OCI-LY3 (cell line): ENCODE results near the gene CLK2.

Experiments used
- H2AFZ ChIP-seq: fragments of 200-600, 300-600 bp; shearing (Covaris generic); 2 replicates; pipeline ENCODE4 v1.6.0; 2014; ENCODE audit warnings: antibody characterized with exemption, low read depth, low read length
- H3K27ac ChIP-seq: fragments of 200-600, 300-600 bp; sonication (generic); 2 replicates; pipeline ENCODE4 v1.5.1; 2014; ENCODE audit warnings: mild to moderate bottlenecking, low read length, moderate library complexity, mixed read lengths
- H3K27me3 ChIP-seq: fragments of 200-600, 300-600 bp; sonication (generic); 2 replicates; pipeline ENCODE4 v1.6.1; 2014; ENCODE audit warnings: low read depth, low read length, mixed read lengths
- H3K36me3 ChIP-seq: fragments of 200-600, 300-600 bp; sonication (generic); replicated peaks from 2 replicates; pipeline ENCODE3; 2014; ENCODE audit warnings: low read depth, low read length, mixed read lengths
- H3K4me1 ChIP-seq: fragments of 300-600, 200-600 bp; sonication (generic); 2 replicates; pipeline ENCODE4 v1.6.1; 2014; ENCODE audit warnings: low read length, mixed read lengths
- H3K4me2 ChIP-seq: fragments of 200-600, 300-600 bp; sonication (generic); 2 replicates; pipeline ENCODE4 v1.6.1; 2014; ENCODE audit warnings: low read length, mixed read lengths
- H3K4me3 ChIP-seq: fragments of 300-600, 200-600 bp; sonication (generic); 2 replicates; pipeline ENCODE4 v1.5.1; 2014; ENCODE audit warnings: antibody characterized with exemption, mild to moderate bottlenecking, low read length, moderate library complexity
- H3K79me2 ChIP-seq: fragments of 300-600, 200-600 bp; shearing (Covaris generic); 2 replicates; pipeline ENCODE4 v1.6.1; 2014; ENCODE audit warnings: mild to moderate bottlenecking, low read length, mixed read lengths
- H3K9ac ChIP-seq: fragments of 300-600, 200-600 bp; shearing (Covaris generic); 2 replicates; pipeline ENCODE4 v1.6.0; 2014; ENCODE audit warnings: mild to moderate bottlenecking, low read length, moderate library complexity
- H3K9me3 ChIP-seq: fragments of 200-600, 300-600 bp; shearing (Covaris generic); 2 replicates; pipeline ENCODE4 v1.6.1; 2014; ENCODE audit warnings: low read length, mixed read lengths; ENCODE audit not compliant: insufficient read depth
- H4K20me1 ChIP-seq: fragments of 200-600, 300-600 bp; sonication (generic); 2 replicates; pipeline ENCODE4 v1.6.1; 2016; ENCODE audit warnings: low read length, mixed read lengths; ENCODE audit not compliant: insufficient read depth
- EZH2phosphoT487 ChIP-seq: fragments of 200-600 bp; shearing (Covaris generic); IDR thresholded peaks from 2 replicates; pipeline ENCODE4 v1.6.1; 2018; ENCODE audit warnings: antibody characterized with exemption, mixed run types, low read depth
- TF ChIP-seq, protein P1 (sequence below): fragments of 200-600, 300-600 bp; sonication (generic); IDR thresholded peaks from 2 replicates; pipeline ENCODE4 v1.5.1; 2014; ENCODE audit warnings: antibody characterized with exemption, low read length, low read depth

CLK2 gene

DNA sequence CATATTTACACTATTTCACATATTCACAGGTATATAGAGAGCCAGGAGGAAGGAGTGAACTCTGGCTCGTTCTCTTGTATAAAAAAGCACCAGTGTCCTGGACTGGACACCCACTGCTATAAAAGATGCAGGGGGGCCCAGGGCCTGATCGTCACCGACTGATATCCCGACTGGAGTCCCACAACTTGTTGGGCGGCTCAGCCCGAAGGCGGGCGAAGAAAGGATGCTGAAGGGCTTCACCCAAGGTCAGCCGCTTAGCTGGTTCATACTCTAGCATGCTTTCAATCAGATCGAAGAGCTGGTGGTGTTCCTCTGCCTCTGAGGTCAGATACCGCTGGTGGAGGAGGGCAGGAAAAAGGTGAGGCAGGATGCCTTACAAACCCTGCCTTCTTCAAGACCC, 10.2 kb downstream of the CLK2 start:
- Histone ChIP-seq H3K36me3 (peaks cover 55% of the 10 kb centered on the region), H3K27ac (peak overlapping the region; percentile 53; the same call in 1 of the 2 replicates), H3K4me2 (no peak overlapping the region), H3K27me3 (no peaks in the 10 kb centered on the region), H3K4me1 (peaks cover 14% of the 10 kb centered on the region), H3K4me3 (no peak overlapping the region), H3K9ac (no peak overlapping the region), H3K79me2 (peaks cover 20% of the 10 kb centered on the region), H3K9me3 (no peaks in the 10 kb centered on the region), H4K20me1 (no peaks in the 10 kb centered on the region), H2AFZ (no peak overlapping the region)
- no peak for TF ChIP-seq EZH2phosphoT487
- TF ChIP-seq, protein P1, sequence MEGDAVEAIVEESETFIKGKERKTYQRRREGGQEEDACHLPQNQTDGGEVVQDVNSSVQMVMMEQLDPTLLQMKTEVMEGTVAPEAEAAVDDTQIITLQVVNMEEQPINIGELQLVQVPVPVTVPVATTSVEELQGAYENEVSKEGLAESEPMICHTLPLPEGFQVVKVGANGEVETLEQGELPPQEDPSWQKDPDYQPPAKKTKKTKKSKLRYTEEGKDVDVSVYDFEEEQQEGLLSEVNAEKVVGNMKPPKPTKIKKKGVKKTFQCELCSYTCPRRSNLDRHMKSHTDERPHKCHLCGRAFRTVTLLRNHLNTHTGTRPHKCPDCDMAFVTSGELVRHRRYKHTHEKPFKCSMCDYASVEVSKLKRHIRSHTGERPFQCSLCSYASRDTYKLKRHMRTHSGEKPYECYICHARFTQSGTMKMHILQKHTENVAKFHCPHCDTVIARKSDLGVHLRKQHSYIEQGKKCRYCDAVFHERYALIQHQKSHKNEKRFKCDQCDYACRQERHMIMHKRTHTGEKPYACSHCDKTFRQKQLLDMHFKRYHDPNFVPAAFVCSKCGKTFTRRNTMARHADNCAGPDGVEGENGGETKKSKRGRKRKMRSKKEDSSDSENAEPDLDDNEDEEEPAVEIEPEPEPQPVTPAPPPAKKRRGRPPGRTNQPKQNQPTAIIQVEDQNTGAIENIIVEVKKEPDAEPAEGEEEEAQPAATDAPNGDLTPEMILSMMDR: no peak

DNA sequence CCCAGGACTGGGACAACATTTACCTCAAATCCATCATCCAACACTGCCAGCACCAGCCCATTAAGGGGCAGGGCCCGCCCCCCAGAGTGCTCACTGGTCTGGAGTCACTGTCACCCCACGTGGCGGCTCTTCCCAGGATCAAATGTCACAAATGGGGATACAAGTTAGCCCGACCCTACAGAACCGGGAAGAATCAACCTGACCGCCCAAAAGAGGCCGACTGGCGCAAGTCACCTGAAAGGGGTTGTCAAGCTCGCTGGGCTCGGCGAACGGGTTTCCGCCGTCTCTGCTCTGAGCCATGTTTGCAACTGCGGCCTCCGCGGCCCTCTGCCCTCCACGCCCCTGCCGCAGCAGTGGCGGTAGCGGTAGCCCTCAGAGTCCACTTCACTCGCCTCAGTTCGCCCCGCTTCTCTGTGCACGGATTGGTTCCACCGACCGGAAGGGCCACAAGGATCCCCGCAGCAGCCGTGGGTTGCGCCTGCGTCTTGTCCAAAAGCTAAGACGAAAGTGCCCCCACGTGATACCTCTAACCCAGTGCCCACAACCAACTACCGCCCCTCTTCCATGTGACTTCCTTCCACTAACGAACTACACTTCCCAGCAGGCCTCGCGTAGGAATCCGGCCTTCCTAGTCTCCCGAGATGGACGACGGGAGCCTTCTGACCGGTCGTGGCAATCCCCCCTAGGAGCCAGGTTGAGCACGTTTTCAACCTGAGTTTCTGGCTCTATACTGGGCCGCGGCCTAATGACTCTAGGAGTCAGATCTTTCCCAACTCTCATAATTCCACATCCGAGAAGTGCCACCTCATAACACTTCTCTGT, 11.2 kb downstream of the CLK2 start, which contains the start of gene SCAMP3:
Gene SCAMP3 (minus strand): TSS at position 509 of the 822 bp plus-strand sequence. CDS start 209 bp downstream, at position 300.
- H3K4me1 ChIP-seq: peaks cover 14% of the 10 kb centered on the region
- H3K9ac ChIP-seq: peak within 1 kb of the TSS; percentile 89
- peak within 1 kb of the TSS; percentile 94 for H3K4me2 ChIP-seq
- peak within 1 kb of the TSS; percentile 30; the same call in 1 of the 2 replicates for H2AFZ ChIP-seq
- H3K9me3 ChIP-seq: no peaks in the 10 kb centered on the region
- no peaks in the 10 kb centered on the region for H3K27me3 ChIP-seq
- peak within 1 kb of the TSS; percentile 85 for H3K4me3 ChIP-seq
- peaks cover 20% of the 10 kb centered on the region for H3K79me2 ChIP-seq
- H3K27ac ChIP-seq: peak within 1 kb of the TSS; percentile 62
- H4K20me1 ChIP-seq: no peaks in the 10 kb centered on the region
- no peak for TF ChIP-seq EZH2phosphoT487
- TF ChIP-seq, protein P1: no peak
- peaks cover 52% of the 10 kb centered on the region for H3K36me3 ChIP-seq

DNA sequence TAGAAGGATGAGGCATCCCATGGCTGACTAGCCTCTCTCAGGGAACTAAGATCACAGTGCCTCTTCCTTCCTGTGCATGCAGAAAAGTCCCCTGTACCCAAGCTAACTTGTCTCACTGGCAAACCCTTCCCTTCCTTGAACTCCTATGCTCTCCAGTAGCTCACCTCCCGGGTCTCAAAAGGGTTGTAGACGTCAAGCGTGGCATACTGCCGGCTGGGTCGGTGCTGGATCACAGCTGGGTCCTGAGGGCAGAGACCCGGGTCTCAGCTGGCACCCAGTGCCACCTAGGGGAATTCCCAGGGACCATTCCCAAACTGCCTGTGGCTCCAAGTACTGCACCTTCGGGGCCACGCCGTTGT, 11.8 kb downstream of the CLK2 start:
- no peaks in the 10 kb centered on the region for H3K9me3 ChIP-seq
- H3K9ac ChIP-seq: peak overlapping the region; percentile 89
- H3K4me1 ChIP-seq: peaks cover 14% of the 10 kb centered on the region
- H3K27ac ChIP-seq: peak overlapping the region; percentile 62
- H3K4me3 ChIP-seq: peak overlapping the region; percentile 85
- H3K36me3 ChIP-seq: peaks cover 49% of the 10 kb centered on the region
- no peak overlapping the region for H2AFZ ChIP-seq
- peaks cover 20% of the 10 kb centered on the region for H3K79me2 ChIP-seq
- TF ChIP-seq, protein P1: no peak
- no peak for TF ChIP-seq EZH2phosphoT487
- H3K27me3 ChIP-seq: no peaks in the 10 kb centered on the region
- H3K4me2 ChIP-seq: peak overlapping the region; percentile 94
- no peaks in the 10 kb centered on the region for H4K20me1 ChIP-seq

- no peaks in the 10 kb centered on the region for H3K27me3 ChIP-seq
- H3K4me3 ChIP-seq: no peak overlapping the region
- TF ChIP-seq EZH2phosphoT487: no peak
- TF ChIP-seq, protein P1: no peak
- H3K4me2 ChIP-seq: peak overlapping the region; percentile 94; the same call in 1 of the 2 replicates
- peaks cover 14% of the 10 kb centered on the region for H3K4me1 ChIP-seq
- peaks cover 20% of the 10 kb centered on the region for H3K79me2 ChIP-seq
- H3K27ac ChIP-seq: no peak overlapping the region
- peaks cover 47% of the 10 kb centered on the region for H3K36me3 ChIP-seq
- H3K9ac ChIP-seq: no peak overlapping the region
- H4K20me1 ChIP-seq: no peaks in the 10 kb centered on the region
- H2AFZ ChIP-seq: no peak overlapping the region
- no peaks in the 10 kb centered on the region for H3K9me3 ChIP-seq
These were observed 13.0 kb downstream of the CLK2 start for GRCh38 chr1:155260276-155260675.
